CD4-positive, alpha-beta T cell treated with Interleukin-15 for 4 hours (primary cell): Measurements from ENCODE around the gene TMPRSS2.

Experiments
- DNase-seq: peaks from one replicate; pipeline ENCODE4 v3.0.0-alpha.2; 2020; ENCODE audit warnings: low spot score

The TMPRSS2 gene

DNA sequence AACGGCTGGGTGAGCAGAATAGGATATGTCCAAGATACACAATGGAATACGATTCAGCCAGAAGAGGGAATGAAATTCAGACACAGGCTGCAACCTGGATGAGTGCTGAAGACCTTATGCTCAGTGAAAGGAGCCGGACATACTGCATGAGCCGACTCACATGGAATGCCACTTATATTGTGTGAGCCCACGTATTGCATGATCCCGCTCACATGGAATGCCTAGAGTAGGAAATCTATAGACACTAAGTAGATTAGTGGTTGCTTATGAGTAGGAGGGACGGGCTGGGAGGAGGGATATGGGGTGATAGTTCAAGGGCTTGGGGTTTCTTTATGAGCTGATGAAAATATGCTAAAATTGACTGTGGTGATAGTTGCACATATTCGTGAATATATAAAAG is 26.8 kb downstream of the TMPRSS2 start:
- DNase-seq: no peak

DNA sequence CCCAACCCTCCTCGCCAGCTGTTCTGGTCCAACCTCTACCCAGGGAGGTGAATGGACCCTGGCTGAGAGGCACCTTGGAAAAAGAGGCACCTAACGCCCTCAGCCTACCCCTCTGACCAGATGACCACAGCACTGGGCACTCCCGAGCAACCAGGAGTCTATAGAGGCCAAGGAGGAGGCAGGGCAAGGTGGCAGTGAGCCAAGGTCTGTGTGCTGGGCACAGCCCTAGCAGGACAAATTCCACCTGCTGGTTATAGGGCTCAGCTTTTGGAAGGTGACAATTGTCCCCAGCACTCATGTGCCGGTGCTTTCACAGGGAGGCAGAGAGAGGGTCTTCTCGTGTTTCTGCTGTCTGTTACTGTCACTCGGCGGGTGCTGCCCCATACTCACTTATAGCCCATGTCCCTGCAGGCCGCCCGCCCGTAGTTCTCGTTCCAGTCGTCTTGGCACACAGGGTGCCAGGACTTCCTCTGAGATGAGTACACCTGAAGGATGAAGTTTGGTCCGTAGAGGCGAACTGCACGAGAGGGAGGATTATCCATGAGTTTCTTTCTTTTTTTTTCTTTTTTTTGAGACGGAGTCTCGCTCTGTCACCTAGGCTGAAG is 27.8 kb downstream of the TMPRSS2 start:
- DNase-seq: no peak

DNA sequence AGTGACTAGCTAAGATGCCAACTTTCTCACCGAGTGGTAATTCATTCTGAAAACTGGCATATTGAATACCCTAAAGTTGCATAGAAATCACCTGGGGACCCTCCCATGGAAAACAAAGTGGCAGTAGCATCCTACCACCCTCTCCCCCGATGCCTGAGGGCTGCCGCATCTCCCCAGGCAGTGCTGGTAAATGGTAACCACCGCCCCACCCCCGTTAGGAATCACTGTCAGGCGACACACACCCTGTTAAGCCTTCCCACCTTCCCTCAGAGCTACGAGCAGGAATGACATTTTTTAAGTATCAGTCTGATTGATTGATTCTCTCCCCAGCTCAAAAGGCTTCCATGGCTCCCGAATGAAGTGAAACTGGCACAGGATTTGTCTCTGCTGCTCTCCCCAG is 28.3 kb downstream of the TMPRSS2 start:
- DNase-seq: no peak

DNA sequence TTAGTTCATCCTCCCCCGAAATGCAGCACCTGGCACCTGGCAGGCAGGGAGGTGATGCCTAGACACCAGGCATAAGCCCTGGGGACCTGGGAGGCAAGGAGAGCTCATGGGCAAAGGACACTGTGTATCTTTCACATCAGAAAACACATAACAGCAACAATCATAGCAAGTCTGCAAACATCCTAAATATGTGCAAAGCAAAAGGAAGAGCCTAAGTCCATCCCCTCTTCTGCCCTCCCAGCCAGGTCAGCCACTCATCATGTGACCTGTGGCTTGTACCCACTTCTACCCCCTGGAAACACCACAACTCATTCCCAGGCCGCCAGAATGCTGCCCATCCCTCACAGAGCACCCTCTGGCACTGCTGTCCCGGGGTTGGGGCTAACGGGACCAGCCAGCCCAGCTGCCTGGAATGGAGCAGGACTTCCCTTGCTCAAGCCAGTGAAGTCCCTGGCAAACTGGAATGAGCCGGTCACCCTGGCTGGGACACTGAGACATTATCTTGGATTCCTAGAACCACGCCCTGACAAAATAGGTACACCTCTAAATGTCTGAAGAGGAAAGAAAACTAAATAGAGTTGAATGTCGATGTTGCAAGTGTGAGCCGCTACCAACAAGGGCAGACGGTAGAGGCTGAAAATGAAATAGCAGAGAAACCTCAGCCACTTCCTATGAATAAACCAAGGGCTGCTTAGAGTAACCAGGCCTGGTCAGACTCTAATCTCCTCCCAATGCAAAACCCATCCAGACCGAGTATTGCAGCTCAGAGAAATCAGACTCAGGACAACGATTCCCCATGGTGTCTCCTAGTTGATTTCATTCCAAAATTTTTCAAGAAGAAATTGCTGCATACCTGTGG is 29.4 kb downstream of the TMPRSS2 start:
- no peak for DNase-seq

DNA sequence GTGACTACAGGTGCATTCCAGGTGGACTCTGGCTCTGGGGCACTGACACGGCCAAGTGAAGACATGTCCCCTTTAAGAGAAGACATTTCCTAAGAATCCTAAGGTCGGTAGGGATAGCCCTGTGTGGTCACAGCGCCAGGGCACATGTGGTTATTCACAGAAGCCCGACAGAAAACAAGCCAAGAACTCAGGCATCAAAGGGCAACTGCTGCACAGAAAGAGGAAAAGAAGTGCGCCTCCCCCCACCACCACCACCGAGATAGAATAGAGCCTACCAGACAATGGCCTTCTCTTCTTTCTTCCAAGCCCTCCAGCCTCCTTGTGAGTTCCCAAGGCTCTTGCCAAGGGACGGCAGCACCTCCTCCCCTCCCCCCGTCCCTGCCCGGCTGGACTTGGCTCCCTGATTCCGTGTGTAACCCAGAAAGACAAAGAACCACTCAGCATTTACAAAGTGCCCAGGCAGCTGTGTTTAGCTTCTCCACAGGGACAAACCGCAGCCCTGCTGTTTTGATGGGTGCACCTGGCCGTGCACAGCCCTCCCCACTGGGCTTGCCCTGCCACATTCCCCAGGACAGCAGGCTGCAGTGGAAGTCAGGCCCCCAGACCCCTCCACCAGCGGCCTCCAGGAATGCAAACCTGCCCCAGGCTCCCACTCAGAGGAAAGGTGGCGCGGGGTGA is 30.2 kb downstream of the TMPRSS2 start:
- no peak for DNase-seq

DNA sequence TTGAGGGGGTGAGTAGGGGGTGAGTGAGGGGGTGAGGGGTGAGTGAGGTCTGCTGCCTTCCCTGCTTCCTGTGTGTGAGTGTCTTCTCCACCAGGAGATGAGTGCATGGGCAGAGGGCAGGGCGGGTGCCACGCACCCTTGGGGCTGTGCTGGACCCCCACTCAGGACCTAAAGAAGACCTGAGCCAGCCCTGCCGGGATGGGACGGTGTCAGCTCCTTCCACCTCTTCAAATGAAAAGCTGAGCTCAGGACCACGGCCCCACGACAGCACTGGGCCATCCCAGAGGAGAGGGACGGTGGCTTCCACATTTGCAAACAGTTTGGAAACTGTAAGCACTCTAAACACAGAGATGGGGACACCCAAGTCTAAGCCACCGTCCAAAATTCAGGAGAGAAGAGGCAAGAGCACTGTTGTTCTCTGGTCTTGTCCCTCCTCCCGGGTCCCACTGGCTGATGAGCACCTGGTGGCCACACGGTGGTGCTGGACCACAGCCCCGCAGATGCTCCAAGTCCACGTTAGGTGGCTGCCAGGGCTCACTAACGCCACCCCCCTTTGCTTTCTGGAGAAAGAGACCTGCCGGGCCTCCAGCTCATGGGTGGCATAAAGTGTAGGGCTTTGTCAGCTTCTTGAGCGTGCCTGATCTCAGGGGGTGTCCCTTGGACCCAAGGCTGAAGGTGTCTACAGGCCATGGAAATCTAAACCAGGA is 32.1 kb downstream of the TMPRSS2 start:
- no peak for DNase-seq

DNA sequence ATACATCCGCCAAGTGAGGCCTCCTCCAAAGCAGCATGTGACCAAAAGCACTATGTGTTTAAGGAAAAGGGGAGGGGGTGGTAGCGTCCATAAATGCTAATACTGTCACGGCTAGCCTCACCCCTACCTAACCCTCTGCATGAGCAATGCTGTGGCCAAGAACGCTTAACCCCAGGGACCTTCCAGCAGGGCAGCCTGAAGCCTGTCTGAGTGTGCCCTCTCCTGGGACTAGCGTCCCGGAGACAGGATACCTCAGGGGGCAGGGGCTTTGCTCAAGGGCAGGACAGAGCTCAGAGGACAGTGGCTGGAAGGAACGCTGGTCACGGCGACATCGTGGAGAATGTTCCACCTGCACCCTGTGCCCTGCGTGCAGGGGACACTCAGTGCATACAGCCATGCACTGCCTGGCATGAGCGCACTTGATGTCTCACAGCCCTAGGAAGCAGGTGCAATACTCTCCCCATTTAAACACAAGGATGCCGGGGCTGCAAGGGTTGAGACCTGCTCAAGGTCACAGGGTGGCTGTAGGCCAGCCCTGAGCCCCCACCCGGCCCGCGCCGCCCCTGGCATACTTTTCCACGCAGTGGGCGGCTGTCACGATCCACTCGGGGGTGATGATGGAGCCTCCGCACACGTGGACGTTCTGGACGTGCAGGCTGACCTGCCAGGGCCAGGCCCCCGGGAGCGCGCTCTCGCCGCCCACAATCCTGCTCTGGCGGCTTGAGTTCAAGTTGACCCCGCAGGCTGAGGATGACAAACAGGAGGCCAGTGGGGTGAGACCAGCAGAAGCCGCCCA is 35.0 kb downstream of the TMPRSS2 start:
- no peak for DNase-seq

DNA sequence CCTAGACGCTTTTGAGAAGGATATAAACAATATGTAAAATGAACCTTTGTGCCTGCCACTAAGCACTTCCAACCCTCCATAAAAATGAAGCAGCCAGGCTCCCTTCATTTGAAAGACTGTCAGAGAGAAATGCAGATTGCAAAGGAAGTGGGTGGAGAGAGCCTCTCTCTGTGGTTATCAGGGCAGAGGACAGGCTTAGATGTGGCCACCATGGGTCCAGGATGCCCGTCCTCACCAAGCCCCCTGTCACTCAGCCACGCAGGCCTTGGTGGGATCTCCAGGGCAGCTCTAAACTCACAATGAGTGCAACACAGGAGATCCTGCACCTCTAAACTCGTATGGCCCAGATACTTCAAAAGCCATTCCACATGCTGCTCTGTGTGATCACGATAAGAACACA is 37.9 kb downstream of the TMPRSS2 start:
- no peak for DNase-seq

DNA sequence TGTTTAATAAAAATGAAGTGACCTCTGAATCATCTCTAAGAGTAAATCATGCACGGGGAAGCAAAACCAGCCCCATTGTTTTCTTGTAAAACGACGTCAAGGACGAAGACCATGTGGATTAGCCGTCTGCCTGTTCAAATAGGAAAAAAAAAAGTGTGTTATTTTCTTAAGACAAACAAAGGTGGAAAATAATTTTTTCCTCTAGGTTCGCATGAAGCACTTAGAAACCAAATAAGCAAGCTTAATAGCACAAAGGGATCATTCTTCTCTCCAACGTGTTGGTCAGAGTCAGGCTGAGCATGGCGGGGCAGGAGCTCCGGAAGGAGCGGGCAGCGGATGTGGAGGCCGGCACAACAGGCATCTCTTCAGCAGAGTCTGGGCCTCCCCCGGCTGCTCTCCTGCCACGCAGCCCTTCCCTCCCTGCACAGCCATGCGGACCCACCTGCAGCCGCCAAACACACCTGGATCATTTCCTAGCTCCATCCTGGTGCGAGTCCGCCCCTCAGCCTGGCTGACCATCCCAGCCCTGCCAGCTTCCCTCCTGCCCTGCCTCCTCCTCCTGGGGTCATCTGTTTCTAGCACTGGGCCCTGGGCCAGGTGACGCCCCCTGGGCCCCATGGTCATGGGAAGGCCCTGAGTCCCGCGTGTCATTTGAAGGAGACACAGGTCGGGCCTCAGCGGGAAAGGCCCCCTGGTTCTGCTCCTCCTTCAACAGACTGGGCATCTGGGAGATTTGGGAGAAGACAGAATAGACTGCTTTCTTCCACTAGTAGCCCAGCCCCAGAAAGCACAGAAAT is 41.7 kb downstream of the TMPRSS2 start:
- DNase-seq: no peak

DNA sequence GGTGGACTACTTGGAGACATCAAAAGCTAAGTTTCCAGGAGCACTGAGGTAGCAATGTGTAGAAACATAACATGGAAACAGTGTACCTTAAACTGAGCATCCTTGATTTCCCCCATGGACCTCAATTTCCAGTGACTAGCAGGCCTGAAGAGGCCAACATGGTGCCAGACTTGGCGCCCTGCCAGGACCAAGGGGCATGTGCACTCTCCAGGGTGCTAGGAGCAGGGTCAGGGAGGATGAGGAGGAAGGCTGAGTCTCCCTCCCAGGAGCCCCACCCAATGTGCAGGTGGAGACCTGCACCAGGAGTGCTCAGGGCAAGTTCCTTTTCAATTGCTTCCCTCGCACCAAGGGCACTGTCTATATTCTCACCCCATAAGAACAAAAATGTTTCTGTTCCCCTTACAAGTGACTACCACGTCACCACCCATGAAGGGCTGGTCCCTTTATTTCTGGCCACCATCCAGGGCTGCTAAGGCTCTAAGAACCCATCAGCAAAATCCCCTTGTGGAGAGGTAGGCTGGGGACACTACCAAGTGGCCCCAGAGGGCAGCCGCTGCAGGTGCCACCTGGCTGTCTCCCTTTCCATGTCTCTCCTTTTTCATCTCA is 42.7 kb downstream of the TMPRSS2 start:
- DNase-seq: no peak

DNA sequence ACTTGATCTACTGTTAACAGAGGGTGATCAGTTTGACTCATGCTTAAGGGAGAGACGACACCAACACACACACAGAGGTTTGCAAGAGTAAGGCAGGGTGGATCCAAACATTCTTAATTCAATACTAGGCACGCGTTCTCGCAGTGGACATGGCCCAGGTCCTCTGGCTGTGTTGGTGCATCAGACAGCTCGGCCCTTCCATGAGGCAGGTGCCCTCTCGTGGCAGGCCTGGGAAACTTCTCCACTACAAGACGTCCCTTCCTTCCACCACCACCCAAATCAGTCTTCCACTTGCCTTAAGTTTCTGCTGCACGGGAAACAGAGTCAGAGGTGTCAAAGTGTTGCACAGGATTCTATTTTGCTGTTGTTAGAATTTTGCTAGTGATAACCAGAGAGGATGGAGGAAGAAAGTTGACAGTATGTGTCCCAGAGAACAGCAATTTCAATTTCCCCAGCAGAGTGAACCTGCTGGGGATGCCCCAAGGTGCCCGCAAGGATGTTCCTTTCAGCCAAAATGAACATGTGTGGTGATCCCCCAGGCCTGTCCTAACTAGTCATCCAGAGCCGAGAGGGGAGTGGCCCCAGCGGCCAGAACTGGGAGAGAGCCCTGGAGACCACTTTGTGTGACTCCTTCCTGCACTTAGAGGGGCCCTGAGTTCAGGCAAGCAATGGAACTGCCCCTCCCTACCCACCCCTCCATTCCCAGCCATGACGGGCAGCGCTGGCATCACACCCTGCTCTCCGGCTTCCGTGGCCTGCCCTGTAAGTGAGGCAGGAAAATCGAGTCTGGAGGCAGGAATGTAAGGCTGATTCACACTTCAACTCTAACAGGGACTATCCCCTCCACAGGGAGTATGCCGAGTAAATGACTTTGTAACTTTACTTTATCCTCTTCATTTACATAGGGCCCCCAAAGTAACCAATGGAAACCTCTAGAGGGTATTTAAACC is 47.1 kb downstream of the TMPRSS2 start:
- DNase-seq: peak; percentile 43

DNA sequence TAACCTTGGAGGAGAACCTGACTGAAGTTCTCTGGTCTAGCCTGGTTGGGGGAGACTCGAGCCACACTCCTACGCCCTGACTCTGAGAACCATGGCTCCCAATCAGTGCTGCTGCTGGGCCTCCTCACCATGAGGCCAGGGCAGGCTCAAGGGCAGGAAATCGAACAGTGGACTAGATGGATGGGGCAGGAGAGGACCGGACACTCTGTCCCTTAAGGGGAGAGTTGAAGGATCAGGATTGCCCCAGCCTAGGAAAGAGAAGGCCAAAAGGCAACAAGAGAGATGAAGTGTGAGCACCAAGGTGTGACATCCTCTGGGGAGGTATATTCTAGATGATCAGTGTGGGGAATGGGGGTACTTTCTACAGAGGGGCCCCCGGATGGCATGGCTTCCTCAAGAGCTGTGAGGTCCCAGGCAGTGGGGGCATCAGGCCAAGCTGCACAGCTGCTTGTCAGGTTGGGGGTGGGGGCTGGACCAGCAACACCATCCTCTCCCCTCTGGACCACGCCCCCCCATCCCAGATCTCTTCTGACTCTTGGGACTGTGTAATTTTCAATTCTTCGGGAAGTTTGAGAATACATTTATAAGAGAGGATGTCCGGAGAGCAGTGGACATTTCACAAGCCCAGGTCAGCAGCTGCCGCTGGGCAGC is 47.9 kb downstream of the TMPRSS2 start:
- no peak for DNase-seq

DNA sequence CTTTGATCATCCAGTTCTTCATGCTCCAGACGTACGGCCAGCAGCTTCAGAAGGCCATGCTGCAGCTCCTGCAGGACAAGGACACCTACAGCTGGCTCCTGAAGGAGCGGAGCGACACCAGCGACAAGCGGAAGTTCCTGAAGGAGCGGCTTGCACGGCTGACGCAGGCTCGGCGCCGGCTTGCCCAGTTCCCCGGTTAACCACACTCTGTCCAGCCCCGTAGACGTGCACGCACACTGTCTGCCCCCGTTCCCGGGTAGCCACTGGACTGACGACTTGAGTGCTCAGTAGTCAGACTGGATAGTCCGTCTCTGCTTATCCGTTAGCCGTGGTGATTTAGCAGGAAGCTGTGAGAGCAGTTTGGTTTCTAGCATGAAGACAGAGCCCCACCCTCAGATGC is 49.4 kb downstream of the TMPRSS2 start:
- no peak for DNase-seq

DNA sequence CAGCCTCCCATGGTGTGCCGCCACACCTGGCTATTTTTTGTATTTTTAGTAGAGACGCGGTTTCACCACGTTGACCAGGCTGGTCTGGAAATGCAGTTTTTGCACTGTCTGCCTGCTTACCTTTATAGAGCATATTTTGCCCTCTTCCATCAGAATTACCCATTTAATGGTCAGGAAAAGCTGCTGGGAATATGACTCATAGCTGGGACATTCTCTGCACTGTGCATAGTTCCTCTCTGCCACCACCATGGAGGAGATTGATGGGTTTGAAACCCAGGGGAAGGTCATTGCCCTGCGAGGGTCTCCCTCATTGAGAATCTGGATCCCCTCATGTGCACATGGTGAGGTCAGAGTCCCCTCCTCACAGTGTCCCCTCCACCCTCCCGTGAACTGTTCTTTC is 49.8 kb downstream of the TMPRSS2 start:
- DNase-seq: no peak

DNA sequence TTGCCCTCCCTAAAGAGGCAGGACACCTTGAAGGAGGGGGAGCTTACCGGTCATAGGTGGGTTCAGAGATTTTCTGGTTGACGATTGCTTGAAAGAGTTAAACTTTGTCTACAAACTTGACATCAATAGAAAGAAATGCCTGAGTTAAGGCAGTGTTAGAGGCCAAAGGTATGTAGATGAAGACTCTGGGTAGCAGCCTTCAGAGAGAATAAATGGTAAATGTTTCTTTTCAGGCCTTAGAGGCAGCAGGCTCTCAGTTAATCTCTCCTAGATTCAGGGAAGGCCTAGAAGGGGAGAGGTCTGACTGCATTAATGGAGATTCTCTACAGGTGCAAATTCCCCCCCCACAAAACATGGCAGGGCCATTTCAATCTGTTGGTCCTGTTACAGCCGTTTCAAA is 54.2 kb downstream of the TMPRSS2 start:
- no peak for DNase-seq

DNA sequence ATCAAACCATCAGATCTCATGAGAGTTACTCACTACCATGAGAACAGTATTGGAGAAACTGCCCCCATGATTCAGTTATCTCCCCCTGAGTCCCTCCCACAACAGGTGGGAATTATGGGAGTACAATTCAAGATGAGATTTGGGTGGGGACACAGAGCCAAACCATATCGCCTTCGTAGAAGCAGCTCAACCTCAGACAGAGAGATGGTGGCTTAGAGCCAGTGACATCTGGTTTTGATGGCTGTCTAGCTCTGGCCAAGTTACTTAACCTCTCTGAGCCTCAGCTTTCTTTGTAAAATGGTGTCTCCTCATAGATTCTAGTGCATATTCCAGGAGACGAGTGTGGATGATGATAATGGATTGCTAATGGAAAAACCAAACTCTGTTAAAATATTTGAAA is 54.8 kb downstream of the TMPRSS2 start:
- DNase-seq: no peak

DNA sequence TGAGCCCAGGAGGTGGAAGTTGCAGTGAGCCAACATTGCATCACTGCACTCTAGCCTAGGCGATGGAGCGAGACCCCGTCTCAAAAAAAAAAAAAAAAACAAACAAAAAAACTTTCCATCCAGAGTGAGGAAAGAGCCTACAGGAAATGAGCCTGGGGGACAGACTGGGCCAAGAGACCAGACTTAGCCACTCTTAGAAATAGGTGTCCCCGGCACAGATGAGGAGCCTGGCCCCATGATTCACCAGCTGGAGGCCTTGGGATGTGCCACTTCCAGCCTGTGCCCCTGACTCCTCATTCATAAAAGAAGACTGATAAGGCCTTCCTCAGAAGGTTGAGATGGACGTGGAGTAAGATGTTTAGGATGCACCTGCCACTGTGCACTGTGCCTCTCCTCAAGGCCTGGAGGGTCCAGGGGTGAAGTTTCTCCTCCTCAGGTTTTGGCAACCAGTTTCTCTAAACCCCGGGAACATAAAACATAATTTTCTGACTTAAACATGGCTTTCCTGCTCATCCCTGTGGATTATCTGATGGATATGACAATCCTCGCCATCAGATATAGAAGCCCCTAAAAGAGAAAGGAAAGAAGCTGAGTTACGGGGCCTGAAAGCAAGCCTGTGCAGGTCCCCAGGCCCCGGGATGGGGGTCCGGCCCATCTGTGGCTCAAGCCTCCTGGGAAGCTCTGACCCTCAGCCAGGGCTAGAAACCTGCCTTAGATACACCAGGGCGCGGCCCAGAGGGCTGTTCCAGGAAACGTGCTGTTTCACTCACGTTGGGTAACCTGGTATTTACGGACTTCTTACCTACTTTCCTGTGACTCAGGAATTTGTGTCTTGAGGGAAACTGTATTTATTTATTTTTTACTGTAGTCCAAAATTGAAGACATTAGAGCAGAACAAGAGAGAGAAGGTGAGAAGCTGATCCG is 55.9 kb downstream of the TMPRSS2 start:
- no peak for DNase-seq

DNA sequence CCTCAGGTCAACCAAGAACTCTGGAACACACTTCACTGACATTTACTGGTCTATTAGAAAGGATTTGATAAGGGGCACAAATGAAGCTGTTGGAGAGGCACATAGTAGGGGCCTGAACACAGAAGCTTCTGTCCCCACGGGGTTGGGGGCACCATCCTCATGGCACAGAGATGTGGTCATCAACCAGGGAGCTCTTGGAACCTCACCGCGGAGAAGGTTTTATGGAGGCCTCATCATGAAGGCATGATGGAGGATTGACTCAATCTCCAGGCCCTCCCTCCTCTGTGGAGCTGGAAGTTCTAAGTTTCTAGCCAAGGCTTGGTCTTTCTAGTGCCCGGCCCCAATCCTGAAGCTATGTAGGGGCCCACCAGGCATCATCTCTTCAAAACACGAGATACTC is 58.3 kb downstream of the TMPRSS2 start:
- no peak for DNase-seq
